H1 (cell line): Measurements from ENCODE around the gene TAF7. TPM values are rescaled to one million over a fixed set of nuclear protein-coding genes. Genes with fewer than 3 reads are reported as not detected.
A peak's percentile ranks its signal among the peaks of the same experiment; 100 is the strongest.

Source experiments
- ATF3 ChIP-seq: IDR thresholded peaks from 2 replicates; pipeline ENCODE4 v1.6.1; 2011; ENCODE audit warnings: low read depth, mild to moderate bottlenecking, low read length; ENCODE audit not compliant: insufficient read depth
- CHD2 ChIP-seq: IDR thresholded peaks from 2 replicates; pipeline ENCODE4 v1.6.1; 2012; ENCODE audit warnings: low read length, improper control_type of control experiment
- MAFK ChIP-seq: IDR thresholded peaks from 2 replicates; pipeline ENCODE4 v1.6.1; 2012; ENCODE audit warnings: low read depth, mild to moderate bottlenecking, improper control_type of control experiment, low read length
- NANOG ChIP-seq: IDR thresholded peaks from 2 replicates; pipeline ENCODE4 v1.6.1; 2011; ENCODE audit warnings: low read length, low read depth, mild to moderate bottlenecking, inconsistent platforms; ENCODE audit not compliant: insufficient read depth, poor library complexity, severe bottlenecking
- NRF1 ChIP-seq: IDR thresholded peaks from 2 replicates; pipeline ENCODE4 v1.6.1; 2011; ENCODE audit warnings: mild to moderate bottlenecking, low read depth, low read length, improper control_type of control experiment
- POLR2A ChIP-seq, 2 experiments: IDR thresholded peaks; 1 replicate in 1 of 2; 2 replicates in 1 of 2; pipeline ENCODE4 v1.6.1; 2011; ENCODE audit warnings: low read depth in 2 of 2, low read length in 2 of 2, mild to moderate bottlenecking in 2 of 2; ENCODE audit errors: control extremely low read depth in 1 of 2
- RAD21 ChIP-seq, 2 experiments: IDR thresholded peaks in 1 of 2; conservative IDR thresholded peaks in 1 of 2; 2 replicates each; pipeline ENCODE4 v1.6.1; 2011; ENCODE audit warnings: low read depth in 2 of 2, low read length in 2 of 2, improper control_type of control experiment in 1 of 2, inconsistent platforms in 1 of 2, mild to moderate bottlenecking in 1 of 2, moderate library complexity in 1 of 2
- RNF2 ChIP-seq: fragments of 200-900, 300-1000 bp; sonication (generic); IDR thresholded peaks from 2 replicates; pipeline ENCODE4 v1.7.1; 2016; ENCODE audit warnings: borderline replicate concordance, low read depth, mild to moderate bottlenecking, antibody characterized with exemption, low read length; ENCODE audit not compliant: poor library complexity, severe bottlenecking; ENCODE audit errors: missing control alignments
- TEAD4 ChIP-seq: IDR thresholded peaks from 2 replicates; pipeline ENCODE4 v1.6.1; 2012; ENCODE audit warnings: low read depth, low read length, inconsistent platforms, mixed read lengths
- YY1 ChIP-seq: IDR thresholded peaks from 2 replicates; pipeline ENCODE4 v1.6.1; 2011; ENCODE audit warnings: low read depth, mild to moderate bottlenecking, low read length
- polyA plus RNA-seq, 7 experiments: library from polyadenylated mRNA; depleted of rRNA in 3 of 7; stranded (reverse) in 5 of 7; unstranded in 2 of 7; fragments of >200 nt in 5 of 7; fragments of 200-250 nt in 2 of 7; gene quantifications; 1 replicate in 5 of 7; 2 replicates in 1 of 7; 4 replicates in 1 of 7; pipeline versions ENCODE4 v1.2.1 to v1.2.3, GENCODE V29; 2011 to 2013; ENCODE audit warnings: missing spikeins in 2 of 7, mixed read lengths in 2 of 7
- total RNA-seq: library from RNA; stranded (reverse); fragmentation: NEBNext Ultra II Directional; extraction: Animal tissue kit (Norgen Biotek cat#: 25700); gene quantifications from 2 replicates; pipeline ENCODE4 v1.2.1, GENCODE V29; 2021

The TAF7 gene
- total and polyA plus RNA-seq, 2 of the 8 experiments (the other 6 are each of a cell fraction or from before 2014, with no cell fraction given) = 29.8 to 101 TPM

- TF ChIP-seq NANOG (no peak), MAFK (no peak), NRF1 (peak; percentile 83), TEAD4 (peak; percentile 30; the same call in 1 of the 2 replicates), POLR2A (IDR thresholded peaks at IDR 0.05; ENCODE audit: control extremely low read depth in 1 of 2, low read depth in 2 of 2, low read length in 2 of 2) (peak; percentile 95 to 98), YY1 (peak; percentile 98), RNF2 (no peak), RAD21 (IDR thresholded peaks at IDR 0.05 in 1 of 2, conservative IDR thresholded peaks at IDR 0.05 in 1 of 2; ENCODE audit: low read depth in 2 of 2, low read length in 2 of 2) (peak; percentile 45 to 57), CHD2 (peak; percentile 78), ATF3 (no peak)
These were observed at the start of gene TAF7 (continued) for GRCh38 chr5:141320225-141321169.
